Neural cell (in vitro differentiated cells): ENCODE results near the gene CAPN7.

ENCODE experiments used
- EP300 ChIP-seq: fragments of 450-650 bp; conservative IDR thresholded peaks from 2 replicates; pipeline ENCODE4 v1.6.1; 2014; ENCODE audit warnings: antibody characterized with exemption, mild to moderate bottlenecking, moderate library complexity; ENCODE audit not compliant: poor library complexity, severe bottlenecking
- EZH2 ChIP-seq: fragments of 200-600, 300-800 bp; shearing (Covaris generic), sonication (generic); IDR thresholded peaks from 2 replicates; pipeline ENCODE4 v1.6.1; 2014; ENCODE audit warnings: antibody characterized with exemption, low read length, borderline replicate concordance, mild to moderate bottlenecking; ENCODE audit not compliant: insufficient read depth, poor library complexity, severe bottlenecking
- POLR2AphosphoS5 ChIP-seq: IDR thresholded peaks from 2 replicates; pipeline ENCODE4 v1.6.1; 2012
- RAD21 ChIP-seq: fragments of 450-650 bp; conservative IDR thresholded peaks from 2 replicates; pipeline ENCODE4 v1.6.1; 2014; ENCODE audit warnings: antibody characterized with exemption, mild to moderate bottlenecking, moderate library complexity
- TAF1 ChIP-seq: IDR thresholded peaks from 2 replicates; pipeline ENCODE4 v1.6.1; 2012; ENCODE audit warnings: low read depth
- TF ChIP-seq, protein P1 (sequence below): fragments of 450-650 bp; IDR thresholded peaks from 2 replicates; pipeline ENCODE4 v1.5.1; 2014; ENCODE audit warnings: antibody characterized with exemption, mild to moderate bottlenecking, moderate library complexity; ENCODE audit not compliant: poor library complexity, severe bottlenecking
- TF ChIP-seq, protein P2 (sequence below): IDR thresholded peaks from 2 replicates; pipeline ENCODE4 v1.6.1; 2012; ENCODE audit warnings: borderline replicate concordance

DNA sequence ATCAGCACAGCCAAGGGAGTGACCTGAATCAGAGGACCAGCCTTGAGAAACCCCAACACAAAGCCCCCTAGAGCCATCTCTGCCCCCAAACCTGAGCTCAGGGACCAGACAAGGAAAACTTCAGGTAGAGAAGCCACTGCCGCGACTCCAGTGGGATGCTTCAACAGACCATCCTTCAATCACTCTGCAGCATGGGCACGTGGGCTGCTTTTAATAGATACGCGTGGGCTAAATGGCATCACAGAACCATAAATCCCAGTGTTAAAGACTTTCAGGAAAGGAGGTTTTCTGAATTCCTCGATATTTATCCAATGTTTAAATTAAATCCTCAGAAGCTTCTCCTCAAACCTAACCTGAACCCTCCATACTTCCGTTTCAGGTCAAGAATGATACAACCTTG lies 95.7 kb downstream of the CAPN7 start:
- TF ChIP-seq, protein P1, sequence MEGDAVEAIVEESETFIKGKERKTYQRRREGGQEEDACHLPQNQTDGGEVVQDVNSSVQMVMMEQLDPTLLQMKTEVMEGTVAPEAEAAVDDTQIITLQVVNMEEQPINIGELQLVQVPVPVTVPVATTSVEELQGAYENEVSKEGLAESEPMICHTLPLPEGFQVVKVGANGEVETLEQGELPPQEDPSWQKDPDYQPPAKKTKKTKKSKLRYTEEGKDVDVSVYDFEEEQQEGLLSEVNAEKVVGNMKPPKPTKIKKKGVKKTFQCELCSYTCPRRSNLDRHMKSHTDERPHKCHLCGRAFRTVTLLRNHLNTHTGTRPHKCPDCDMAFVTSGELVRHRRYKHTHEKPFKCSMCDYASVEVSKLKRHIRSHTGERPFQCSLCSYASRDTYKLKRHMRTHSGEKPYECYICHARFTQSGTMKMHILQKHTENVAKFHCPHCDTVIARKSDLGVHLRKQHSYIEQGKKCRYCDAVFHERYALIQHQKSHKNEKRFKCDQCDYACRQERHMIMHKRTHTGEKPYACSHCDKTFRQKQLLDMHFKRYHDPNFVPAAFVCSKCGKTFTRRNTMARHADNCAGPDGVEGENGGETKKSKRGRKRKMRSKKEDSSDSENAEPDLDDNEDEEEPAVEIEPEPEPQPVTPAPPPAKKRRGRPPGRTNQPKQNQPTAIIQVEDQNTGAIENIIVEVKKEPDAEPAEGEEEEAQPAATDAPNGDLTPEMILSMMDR: no peak
- TF ChIP-seq EP300 (no peak), POLR2AphosphoS5 (no peak), RAD21 (no peak), TAF1 (no peak), EZH2 (no peak)
- TF ChIP-seq, protein P2, sequence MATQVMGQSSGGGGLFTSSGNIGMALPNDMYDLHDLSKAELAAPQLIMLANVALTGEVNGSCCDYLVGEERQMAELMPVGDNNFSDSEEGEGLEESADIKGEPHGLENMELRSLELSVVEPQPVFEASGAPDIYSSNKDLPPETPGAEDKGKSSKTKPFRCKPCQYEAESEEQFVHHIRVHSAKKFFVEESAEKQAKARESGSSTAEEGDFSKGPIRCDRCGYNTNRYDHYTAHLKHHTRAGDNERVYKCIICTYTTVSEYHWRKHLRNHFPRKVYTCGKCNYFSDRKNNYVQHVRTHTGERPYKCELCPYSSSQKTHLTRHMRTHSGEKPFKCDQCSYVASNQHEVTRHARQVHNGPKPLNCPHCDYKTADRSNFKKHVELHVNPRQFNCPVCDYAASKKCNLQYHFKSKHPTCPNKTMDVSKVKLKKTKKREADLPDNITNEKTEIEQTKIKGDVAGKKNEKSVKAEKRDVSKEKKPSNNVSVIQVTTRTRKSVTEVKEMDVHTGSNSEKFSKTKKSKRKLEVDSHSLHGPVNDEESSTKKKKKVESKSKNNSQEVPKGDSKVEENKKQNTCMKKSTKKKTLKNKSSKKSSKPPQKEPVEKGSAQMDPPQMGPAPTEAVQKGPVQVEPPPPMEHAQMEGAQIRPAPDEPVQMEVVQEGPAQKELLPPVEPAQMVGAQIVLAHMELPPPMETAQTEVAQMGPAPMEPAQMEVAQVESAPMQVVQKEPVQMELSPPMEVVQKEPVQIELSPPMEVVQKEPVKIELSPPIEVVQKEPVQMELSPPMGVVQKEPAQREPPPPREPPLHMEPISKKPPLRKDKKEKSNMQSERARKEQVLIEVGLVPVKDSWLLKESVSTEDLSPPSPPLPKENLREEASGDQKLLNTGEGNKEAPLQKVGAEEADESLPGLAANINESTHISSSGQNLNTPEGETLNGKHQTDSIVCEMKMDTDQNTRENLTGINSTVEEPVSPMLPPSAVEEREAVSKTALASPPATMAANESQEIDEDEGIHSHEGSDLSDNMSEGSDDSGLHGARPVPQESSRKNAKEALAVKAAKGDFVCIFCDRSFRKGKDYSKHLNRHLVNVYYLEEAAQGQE: no peak
